IMR-90 (cell line): ENCODE data around the gene PPM1J. TPM values are rescaled to one million over a fixed set of nuclear protein-coding genes. Genes with fewer than 3 reads are reported as not detected.

Experiments
- ATAC-seq: fragments of 200-7000 bp; cut with Tn5 transposase; 2 replicates; pipeline ENCODE4 v1.9.1; 2020; ENCODE audit warnings: low read depth, mild to moderate bottlenecking, moderate library complexity
- BruUV-seq: library from RNA; stranded (reverse); fragments of 400-500 nt; replicated peaks from 2 replicates; lab custom pipeline; 2021; lab: Mats Ljungman, UMichigan
- CTCF ChIA-PET: fragments of 300-600 bp; formaldehyde crosslinking; extraction: SDS; loops from one replicate; lab custom pipeline; 2021; ENCODE audit warnings: antibody characterized with exemption; lab: Yijun Ruan, JAX
- POLR2A ChIA-PET: fragments of 300-600 bp; sonication (Branson Sonifier 250); formaldehyde crosslinking; loops from one replicate; lab custom pipeline; 2022; ENCODE audit warnings: antibody characterized with exemption; ENCODE audit not compliant: unreplicated experiment; lab: Charles Lee
- DNase-seq: peaks from one replicate; pipeline ENCODE4 v3.0.0; 2013
- H2AFZ ChIP-seq: replicated peaks from 2 replicates; pipeline ENCODE3; 2013; ENCODE audit warnings: low read length, mild to moderate bottlenecking; ENCODE audit not compliant: poor library complexity
- H2AK5ac ChIP-seq: 2 replicates; pipeline ENCODE4 v1.6.1; 2013; ENCODE audit warnings: low read depth, low read length, inconsistent platforms
- H2AK9ac ChIP-seq: replicated peaks from 2 replicates; pipeline ENCODE3; 2013; ENCODE audit warnings: mild to moderate bottlenecking, low read depth, low read length, moderate library complexity; ENCODE audit not compliant: poor library complexity
- H2BK120ac ChIP-seq: 2 replicates; pipeline ENCODE4 v1.6.1; 2013; ENCODE audit warnings: low read depth, low read length, inconsistent platforms
- H2BK15ac ChIP-seq: 3 replicates; pipeline ENCODE4 v1.6.1; 2013; ENCODE audit warnings: low read depth, low read length, inconsistent platforms
- H2BK20ac ChIP-seq: 2 replicates; pipeline ENCODE4 v1.6.1; 2013; ENCODE audit warnings: low read depth, mild to moderate bottlenecking, inconsistent platforms, low read length, moderate library complexity
- H2BK5ac ChIP-seq: 2 replicates; pipeline ENCODE4 v1.6.1; 2013; ENCODE audit warnings: mild to moderate bottlenecking, low read depth, low read length, inconsistent platforms; ENCODE audit not compliant: poor library complexity, severe bottlenecking
- H3K14ac ChIP-seq: replicated peaks from 2 replicates; pipeline ENCODE4 v1.6.1; 2013; ENCODE audit warnings: low read depth, low read length, inconsistent platforms
- H3K18ac ChIP-seq: 2 replicates; pipeline ENCODE4 v1.6.1; 2013; ENCODE audit warnings: low read depth, low read length, control low read depth
- H3K23ac ChIP-seq: 2 replicates; pipeline ENCODE4 v1.6.1; 2013; ENCODE audit warnings: low read depth, low read length, inconsistent platforms
- H3K27ac ChIP-seq: 2 replicates; pipeline ENCODE4 v1.5.1; 2013; ENCODE audit warnings: mild to moderate bottlenecking, control low read depth, low read length; ENCODE audit not compliant: insufficient read depth
- H3K27me3 ChIP-seq: 2 replicates; pipeline ENCODE4 v1.6.1; 2013; ENCODE audit warnings: low read length; ENCODE audit not compliant: control insufficient read depth, insufficient read depth
- H3K36me3 ChIP-seq: 2 replicates; pipeline ENCODE4 v1.6.1; 2013; ENCODE audit warnings: low read length, mixed read lengths; ENCODE audit not compliant: control insufficient read depth, insufficient read depth
- H3K4ac ChIP-seq: 2 replicates; pipeline ENCODE4 v1.6.1; 2013; ENCODE audit warnings: low read depth, low read length, inconsistent platforms
- H3K4me1 ChIP-seq: 2 replicates; pipeline ENCODE4 v1.6.1; 2013; ENCODE audit warnings: low read length, mixed read lengths; ENCODE audit not compliant: control insufficient read depth, insufficient read depth
- H3K4me2 ChIP-seq: 2 replicates; pipeline ENCODE4 v1.6.1; 2013; ENCODE audit warnings: low read depth, mild to moderate bottlenecking, control low read depth, low read length, moderate library complexity
- H3K4me3 ChIP-seq: 2 replicates; pipeline ENCODE4 v1.5.1; 2013; ENCODE audit warnings: low read depth, mild to moderate bottlenecking, control low read depth, low read length, moderate library complexity; ENCODE audit not compliant: insufficient read depth
- H3K56ac ChIP-seq: 2 replicates; pipeline ENCODE4 v1.6.1; 2013; ENCODE audit warnings: low read length, inconsistent platforms; ENCODE audit not compliant: insufficient read depth; ENCODE audit errors: extremely low read depth
- H3K79me1 ChIP-seq, 2 experiments: 2 replicates each; pipeline ENCODE4 v1.6.1; 2013; ENCODE audit warnings: low read length in 2 of 2, inconsistent platforms in 1 of 2, low read depth in 1 of 2
- H3K9ac ChIP-seq: 2 replicates; pipeline ENCODE4 v1.6.1; 2013; ENCODE audit warnings: low read depth, low read length, control low read depth
- H3K9me1 ChIP-seq: 2 replicates; pipeline ENCODE4 v1.6.1; 2013; ENCODE audit warnings: low read length, inconsistent platforms; ENCODE audit not compliant: insufficient read depth
- H3K9me3 ChIP-seq: 2 replicates; pipeline ENCODE4 v1.6.1; 2013; ENCODE audit warnings: low read length; ENCODE audit not compliant: control insufficient read depth, insufficient read depth
- H4K20me1 ChIP-seq: 2 replicates; pipeline ENCODE4 v1.6.1; 2013; ENCODE audit warnings: low read length, inconsistent platforms; ENCODE audit not compliant: insufficient read depth
- H4K5ac ChIP-seq: 2 replicates; pipeline ENCODE4 v1.6.1; 2013; ENCODE audit warnings: mild to moderate bottlenecking, low read depth, low read length, control low read depth
- H4K8ac ChIP-seq, 2 experiments: 2 replicates each; pipeline ENCODE4 v1.6.1; 2013; ENCODE audit warnings: low read depth in 2 of 2, low read length in 2 of 2, control low read depth in 1 of 2, inconsistent platforms in 1 of 2
- H4K91ac ChIP-seq: 2 replicates; pipeline ENCODE4 v1.6.1; 2013; ENCODE audit warnings: low read depth, low read length, inconsistent platforms; ENCODE audit not compliant: insufficient read depth
- BHLHE40 ChIP-seq: fragments of 150-350 bp; IDR thresholded peaks from 2 replicates; pipeline ENCODE4 v1.6.1; 2016; ENCODE audit warnings: mild to moderate bottlenecking, low read depth, low read length
- CHD1 ChIP-seq: IDR thresholded peaks from 2 replicates; pipeline ENCODE4 v1.6.1; 2012; ENCODE audit warnings: low read depth, low read length, improper control_type of control experiment
- FOS ChIP-seq: fragments of 150-350 bp; IDR thresholded peaks from 2 replicates; pipeline ENCODE4 v1.6.1; 2016; ENCODE audit warnings: low read depth, low read length
- MAFK ChIP-seq: IDR thresholded peaks from 2 replicates; pipeline ENCODE4 v1.6.1; 2012; ENCODE audit warnings: low read depth, low read length, improper control_type of control experiment
- MAZ ChIP-seq: IDR thresholded peaks from 2 replicates; pipeline ENCODE4 v1.6.1; 2012; ENCODE audit warnings: low read depth, mild to moderate bottlenecking, low read length, improper control_type of control experiment, moderate library complexity, borderline replicate concordance
- MXI1 ChIP-seq: IDR thresholded peaks from 2 replicates; pipeline ENCODE4 v1.6.1; 2012; ENCODE audit warnings: low read depth, mild to moderate bottlenecking, low read length, moderate library complexity, borderline replicate concordance
- POLR2A ChIP-seq: IDR thresholded peaks from 2 replicates; pipeline ENCODE4 v1.6.1; 2012; ENCODE audit warnings: mild to moderate bottlenecking, low read depth, low read length
- RAD21 ChIP-seq: IDR thresholded peaks from 2 replicates; pipeline ENCODE4 v1.6.1; 2012; ENCODE audit warnings: low read length, improper control_type of control experiment
- RFX5 ChIP-seq: IDR thresholded peaks from 2 replicates; pipeline ENCODE4 v1.8.0; 2012; ENCODE audit warnings: low read depth, mild to moderate bottlenecking, low read length, moderate library complexity
- SMC3 ChIP-seq: fragments of 150-350 bp; IDR thresholded peaks from 2 replicates; pipeline ENCODE4 v1.6.1; 2016; ENCODE audit warnings: low read depth, mild to moderate bottlenecking, antibody characterized with exemption, low read length, moderate library complexity
- WGBS, 2 experiments: methylation state at CpG; one replicate each; pipeline versions ENCODE4 v1.1.5 to v1.1.7; 2013; ENCODE audit warnings: missing lambda C conversion rate in 2 of 2; ENCODE audit not compliant: insufficient read length in 1 of 2; ENCODE audit errors: extremely low coverage in 2 of 2; 5-methylcytosine and 5-hydroxymethylcytosine counted together
- dilution Hi-C: fragments of 300-500 bp; cut with HindIII; formaldehyde crosslinking; loops from one replicate; pipeline ENCODE4 v1.14.3; 2018; ENCODE audit warnings: low sequenced_read_pairs; ENCODE audit not compliant: unreplicated experiment
- in situ Hi-C: fragments of 300-500 bp; cut with MboI; formaldehyde crosslinking; loops from 3 replicates; pipeline ENCODE4 v1.14.3; 2019; ENCODE audit warnings: low sequenced_read_pairs, inconsistent platforms, mixed read lengths
- intact Hi-C: fragments of 100-400 bp; cut with micrococcal nuclease; formaldehyde crosslinking; loops from 2 replicates; pipeline ENCODE4 v1.10.0; 2022
- polyA plus RNA-seq, 3 experiments: library from polyadenylated mRNA; depleted of rRNA; stranded (reverse); fragments of >200 nt; gene quantifications; 2 replicates each; pipeline ENCODE4 v1.2.3, GENCODE V29; 2012; ENCODE audit warnings: low replicate concordance in 1 of 3
- total RNA-seq: library from RNA; depleted of rRNA; stranded (reverse); fragments of >200 nt; gene quantifications from 2 replicates; pipeline ENCODE4 v1.2.3, GENCODE V29; 2012
- TF ChIP-seq, protein P1 (sequence below): fragments of 150-350 bp; IDR thresholded peaks from 2 replicates; pipeline ENCODE4 v1.6.1; 2016; ENCODE audit warnings: low read depth, mild to moderate bottlenecking, low read length, moderate library complexity, borderline replicate concordance
- TF ChIP-seq, protein P2 (sequence below): conservative IDR thresholded peaks from 2 replicates; pipeline ENCODE4 v1.5.1; 2012; ENCODE audit warnings: mild to moderate bottlenecking, low read depth, low read length, improper control_type of control experiment
- TF ChIP-seq, protein P3 (sequence below): fragments of 150-350 bp; IDR thresholded peaks from 2 replicates; pipeline ENCODE4 v1.6.1; 2017; ENCODE audit warnings: mild to moderate bottlenecking, antibody characterized with exemption, low read length, low read depth

Gene PPM1J
- total and polyA plus RNA-seq, 2 of the 4 experiments (the other 2 are of a cell fraction): 1.8 to 2.4 TPM

DNA sequence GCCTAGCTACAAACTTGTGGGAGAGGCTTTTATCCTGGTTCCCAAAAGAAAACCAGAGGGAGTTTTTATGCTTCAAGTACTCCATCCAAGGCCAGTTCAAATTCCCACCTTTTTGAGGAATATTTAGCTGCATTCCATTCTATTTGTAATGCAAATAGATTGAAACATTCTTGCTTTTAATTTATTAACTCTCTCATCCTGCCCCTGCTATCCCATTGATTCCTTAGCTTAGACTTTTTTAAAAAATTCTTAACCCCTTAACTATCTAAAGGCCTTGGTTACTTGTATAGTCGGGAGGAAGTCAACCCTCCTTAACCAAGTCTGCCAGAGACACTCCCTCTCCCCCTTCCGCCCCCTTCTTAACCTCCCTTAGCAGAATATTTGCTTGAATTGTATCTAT is 43.1 kb downstream of the PPM1J start:
- H3K56ac ChIP-seq: no peak overlapping the region
- in situ Hi-C loops (no loop called here), intact Hi-C loops (loop anchor here (5.0 kb wide), 1 partner anchor 35 kb away; no protein-coding TSS in a partner anchor), dilution Hi-C loops (no loop called here)
- H4K91ac ChIP-seq: no peak overlapping the region
- no peak overlapping the region for H3K4ac ChIP-seq
- H3K36me3 ChIP-seq: peaks cover 11% of the 10 kb centered on the region
- H4K20me1 ChIP-seq: no peaks in the 10 kb centered on the region; the same call in 1 of the 2 replicates
- no peak overlapping the region for H3K9ac ChIP-seq
- H2AK9ac ChIP-seq: no peak overlapping the region
- H3K27me3 ChIP-seq: no peaks in the 10 kb centered on the region
- peaks cover 16 to 47% of the 10 kb centered on the region in 2 experiments for H3K79me1 ChIP-seq
- WGBS, 2 experiments: 100% methylated on average over 1 of the region's 2 CpGs; no CpG with 5 or more reads in 1 of the 2 experiments
- no peak overlapping the region for H3K27ac ChIP-seq
- no TSS peak for BruUV-seq
- H3K4me1 ChIP-seq: peaks cover 2% of the 10 kb centered on the region; the same call in 1 of the 2 replicates
- no peak overlapping the region for H2BK120ac ChIP-seq
- CTCF ChIA-PET: interaction anchor here (0.6 to 0.9 kb wide), 3 partner anchors 29 to 266 kb away, joined by 3 to 4 read pairs (median 3); no protein-coding TSS in a partner anchor
- H4K5ac ChIP-seq: no peak overlapping the region
- H2AK5ac ChIP-seq: no peak overlapping the region
- H2BK20ac ChIP-seq: no peak overlapping the region
- POLR2A ChIA-PET: no interaction called here
- TF ChIP-seq, protein P1, sequence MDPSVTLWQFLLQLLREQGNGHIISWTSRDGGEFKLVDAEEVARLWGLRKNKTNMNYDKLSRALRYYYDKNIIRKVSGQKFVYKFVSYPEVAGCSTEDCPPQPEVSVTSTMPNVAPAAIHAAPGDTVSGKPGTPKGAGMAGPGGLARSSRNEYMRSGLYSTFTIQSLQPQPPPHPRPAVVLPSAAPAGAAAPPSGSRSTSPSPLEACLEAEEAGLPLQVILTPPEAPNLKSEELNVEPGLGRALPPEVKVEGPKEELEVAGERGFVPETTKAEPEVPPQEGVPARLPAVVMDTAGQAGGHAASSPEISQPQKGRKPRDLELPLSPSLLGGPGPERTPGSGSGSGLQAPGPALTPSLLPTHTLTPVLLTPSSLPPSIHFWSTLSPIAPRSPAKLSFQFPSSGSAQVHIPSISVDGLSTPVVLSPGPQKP: no peak
- TF ChIP-seq, protein P2, sequence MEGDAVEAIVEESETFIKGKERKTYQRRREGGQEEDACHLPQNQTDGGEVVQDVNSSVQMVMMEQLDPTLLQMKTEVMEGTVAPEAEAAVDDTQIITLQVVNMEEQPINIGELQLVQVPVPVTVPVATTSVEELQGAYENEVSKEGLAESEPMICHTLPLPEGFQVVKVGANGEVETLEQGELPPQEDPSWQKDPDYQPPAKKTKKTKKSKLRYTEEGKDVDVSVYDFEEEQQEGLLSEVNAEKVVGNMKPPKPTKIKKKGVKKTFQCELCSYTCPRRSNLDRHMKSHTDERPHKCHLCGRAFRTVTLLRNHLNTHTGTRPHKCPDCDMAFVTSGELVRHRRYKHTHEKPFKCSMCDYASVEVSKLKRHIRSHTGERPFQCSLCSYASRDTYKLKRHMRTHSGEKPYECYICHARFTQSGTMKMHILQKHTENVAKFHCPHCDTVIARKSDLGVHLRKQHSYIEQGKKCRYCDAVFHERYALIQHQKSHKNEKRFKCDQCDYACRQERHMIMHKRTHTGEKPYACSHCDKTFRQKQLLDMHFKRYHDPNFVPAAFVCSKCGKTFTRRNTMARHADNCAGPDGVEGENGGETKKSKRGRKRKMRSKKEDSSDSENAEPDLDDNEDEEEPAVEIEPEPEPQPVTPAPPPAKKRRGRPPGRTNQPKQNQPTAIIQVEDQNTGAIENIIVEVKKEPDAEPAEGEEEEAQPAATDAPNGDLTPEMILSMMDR: no peak
- TF ChIP-seq BHLHE40: no peak
- TF ChIP-seq FOS: no peak
- TF ChIP-seq CHD1: no peak
- no peak for TF ChIP-seq RAD21
- no peak for TF ChIP-seq MXI1
- no peak for TF ChIP-seq RFX5
- TF ChIP-seq SMC3: no peak
- TF ChIP-seq MAZ: no peak
- TF ChIP-seq MAFK: no peak
- TF ChIP-seq POLR2A: no peak
- TF ChIP-seq, protein P3, sequence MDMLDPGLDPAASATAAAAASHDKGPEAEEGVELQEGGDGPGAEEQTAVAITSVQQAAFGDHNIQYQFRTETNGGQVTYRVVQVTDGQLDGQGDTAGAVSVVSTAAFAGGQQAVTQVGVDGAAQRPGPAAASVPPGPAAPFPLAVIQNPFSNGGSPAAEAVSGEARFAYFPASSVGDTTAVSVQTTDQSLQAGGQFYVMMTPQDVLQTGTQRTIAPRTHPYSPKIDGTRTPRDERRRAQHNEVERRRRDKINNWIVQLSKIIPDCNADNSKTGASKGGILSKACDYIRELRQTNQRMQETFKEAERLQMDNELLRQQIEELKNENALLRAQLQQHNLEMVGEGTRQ: no peak
- no peak overlapping the region for H2AFZ ChIP-seq
- no peaks in the 10 kb centered on the region for H3K9me3 ChIP-seq
- H3K18ac ChIP-seq: no peak overlapping the region
- H3K9me1 ChIP-seq: no peaks in the 10 kb centered on the region
- H3K23ac ChIP-seq: no peak overlapping the region
- no peak for DNase-seq
- no peak overlapping the region for H2BK15ac ChIP-seq
- ATAC-seq: no peak
- H3K4me3 ChIP-seq: no peak overlapping the region
- no peak overlapping the region for H2BK5ac ChIP-seq
- no peak overlapping the region for H3K14ac ChIP-seq
- no peak overlapping the region for H4K8ac ChIP-seq
- no peak overlapping the region for H3K4me2 ChIP-seq
